SK-MEL-5 (cell line): ENCODE data around the gene MARK2. TPM values are rescaled to one million over a fixed set of nuclear protein-coding genes. Genes with fewer than 3 reads are reported as not detected.

Experiments used
- DNase-seq: peaks from one replicate; pipeline ENCODE4 v3.0.0-alpha.2; 2016; ENCODE audit warnings: low read depth, low spot score
- in situ Hi-C: cut with HindIII; loops from 2 replicates; pipeline ENCODE4 v1.10.0; 2016; ENCODE audit warnings: low sequenced_read_pairs, high pct_unique_total_duplicates, low pct_unique_long_range_greater_than_20kb
- total RNA-seq: library from RNA; depleted of rRNA; stranded (reverse); fragments of >200 nt; shearing (Covaris generic); gene quantifications from 2 replicates; pipeline ENCODE4 v1.2.3, GENCODE V29; 2014

Gene MARK2
- total RNA-seq, 1 experiment from 2014 or later, result 7.8 TPM

- no peak for DNase-seq
- in situ Hi-C loops, result no loop called here
These were observed 73.0 kb downstream of the MARK2 start for GRCh38 chr11:63911876-63912275.

GRCh38 chr11:63912678-63913077 lies 73.8 kb downstream of the MARK2 start:
- no peak for DNase-seq
- in situ Hi-C loops, result no loop called here

GRCh38 chr11:63913866-63914830 lies 75.2 kb downstream of the MARK2 start:
- in situ Hi-C loops, result no loop called here
- DNase-seq, result no peak

GRCh38 chr11:63914896-63915691 lies 76.2 kb downstream of the MARK2 start:
- in situ Hi-C loops, result no loop called here
- no peak for DNase-seq

- DNase-seq, result peak; percentile 38
- in situ Hi-C loops, result no loop called here
These were observed 77.3 kb downstream of the MARK2 start for GRCh38 chr11:63915961-63916836.

- peak; percentile 68 for DNase-seq
- in situ Hi-C loops, result no loop called here
These were observed 78.2 kb downstream of the MARK2 start, which contains the start of gene RCOR2 for GRCh38 chr11:63916837-63917691. TSS of gene RCOR2 (minus strand) at chr11:63917164. CDS start at chr11:63916456, 708 bp downstream.

GRCh38 chr11:63917692-63918506 lies 79.0 kb downstream of the MARK2 start:
- DNase-seq, result no peak
- in situ Hi-C loops, result no loop called here

GRCh38 chr11:63918507-63919191 lies 79.7 kb downstream of the MARK2 start:
- DNase-seq, result no peak
- in situ Hi-C loops, result no loop called here

GRCh38 chr11:63919267-63920125 lies 80.6 kb downstream of the MARK2 start:
- in situ Hi-C loops, result no loop called here
- no peak for DNase-seq

GRCh38 chr11:63920126-63920938 lies 81.4 kb downstream of the MARK2 start:
- no peak for DNase-seq
- in situ Hi-C loops, result no loop called here

- DNase-seq, result peak; percentile 35
- in situ Hi-C loops, result no loop called here
These were observed 82.1 kb downstream of the MARK2 start for GRCh38 chr11:63920939-63921417.

GRCh38 chr11:63922673-63923192 lies 83.8 kb downstream of the MARK2 start:
- no peak for DNase-seq
- in situ Hi-C loops, result no loop called here

GRCh38 chr11:63923319-63923718 lies 84.4 kb downstream of the MARK2 start:
- in situ Hi-C loops, result no loop called here

GRCh38 chr11:63929616-63930015 lies 90.7 kb downstream of the MARK2 start:
- in situ Hi-C loops, result no loop called here
- DNase-seq, result no peak

More at GRCh38 chr11:63923319-63923718, 84.4 kb downstream of the MARK2 start:
- no peak for DNase-seq
